ENCODE measurements around the gene MYO1E.
"Not testable (repeated sequence)": the region's sequence is repeated elsewhere in the genome, so short reads cannot be mapped to it uniquely, and the experiment has no call there.

MYO1E gene

GRCh38 chr15:59392299-59392698, 19.6 kb upstream of the MYO1E start:
- Histone ChIP-seq H4K20me1 (ENCODE audit: control insufficient read depth, insufficient read depth, low read depth, low read length) (no peaks in the 10 kb centered on the region), H3K9me2 (replicated peaks; ENCODE audit: control insufficient read depth, low read length) (no peaks in the 10 kb centered on the region), H3K79me2 (ENCODE audit: control insufficient read depth, low read length) (no peaks in the 10 kb centered on the region), H3K27me3 (ENCODE audit: control insufficient read depth, low read length) (no peaks in the 10 kb centered on the region), H3K36me3 (ENCODE audit: control insufficient read depth, low read length) (no peaks in the 10 kb centered on the region), H3K4me1 (ENCODE audit: control insufficient read depth, low read length) (peaks cover 52% of the 10 kb centered on the region), H3K9me3 (ENCODE audit: control insufficient read depth, insufficient read depth, low read length) (no peaks in the 10 kb centered on the region), H3K27ac (ENCODE audit: low read depth, low read length) (no peak overlapping the region), H3K4me2 (ENCODE audit: low read length) (peak overlapping the region; percentile 58), H3F3A (ENCODE audit: control insufficient read depth, insufficient read depth) (peaks cover 20% of the 10 kb centered on the region), H3K4me3 (ENCODE audit: low read length) (no peak overlapping the region)
- TF ChIP-seq EZH2phosphoT487 (IDR thresholded peaks at IDR 0.05; ENCODE audit: borderline replicate concordance, low read length) = no peak
- no peak for TF ChIP-seq CTCF (IDR thresholded peaks at IDR 0.05; ENCODE audit: low read depth, low read length, poor library complexity, severe bottlenecking)

GRCh38 chr15:59388670-59389069, 16.0 kb upstream of the MYO1E start:
- H3K4me1 ChIP-seq (ENCODE audit: control insufficient read depth, low read length) = peaks cover 16% of the 10 kb centered on the region
- H3K9me3 ChIP-seq (ENCODE audit: control insufficient read depth, insufficient read depth, low read length) = no peaks in the 10 kb centered on the region
- no peaks in the 10 kb centered on the region; the same call in 1 of the 2 replicates for H3F3A ChIP-seq (ENCODE audit: control insufficient read depth, insufficient read depth)
- no peak overlapping the region for H3K4me2 ChIP-seq (ENCODE audit: low read length)
- no peaks in the 10 kb centered on the region for H4K20me1 ChIP-seq (ENCODE audit: control insufficient read depth, insufficient read depth, low read depth, low read length)
- no peak overlapping the region for H3K4me3 ChIP-seq (ENCODE audit: low read length)
- H3K79me2 ChIP-seq (ENCODE audit: control insufficient read depth, low read length) = no peaks in the 10 kb centered on the region
- no peak overlapping the region for H3K27ac ChIP-seq (ENCODE audit: low read depth, low read length)
- H3K36me3 ChIP-seq (ENCODE audit: control insufficient read depth, low read length) = no peaks in the 10 kb centered on the region
- H3K9me2 ChIP-seq (replicated peaks; ENCODE audit: control insufficient read depth, low read length) = no peaks in the 10 kb centered on the region
- H3K27me3 ChIP-seq (ENCODE audit: control insufficient read depth, low read length) = no peaks in the 10 kb centered on the region
- TF ChIP-seq CTCF (IDR thresholded peaks at IDR 0.05; ENCODE audit: low read depth, low read length, poor library complexity, severe bottlenecking) (no peak), EZH2phosphoT487 (IDR thresholded peaks at IDR 0.05; ENCODE audit: borderline replicate concordance, low read length) (no peak)

DNA sequence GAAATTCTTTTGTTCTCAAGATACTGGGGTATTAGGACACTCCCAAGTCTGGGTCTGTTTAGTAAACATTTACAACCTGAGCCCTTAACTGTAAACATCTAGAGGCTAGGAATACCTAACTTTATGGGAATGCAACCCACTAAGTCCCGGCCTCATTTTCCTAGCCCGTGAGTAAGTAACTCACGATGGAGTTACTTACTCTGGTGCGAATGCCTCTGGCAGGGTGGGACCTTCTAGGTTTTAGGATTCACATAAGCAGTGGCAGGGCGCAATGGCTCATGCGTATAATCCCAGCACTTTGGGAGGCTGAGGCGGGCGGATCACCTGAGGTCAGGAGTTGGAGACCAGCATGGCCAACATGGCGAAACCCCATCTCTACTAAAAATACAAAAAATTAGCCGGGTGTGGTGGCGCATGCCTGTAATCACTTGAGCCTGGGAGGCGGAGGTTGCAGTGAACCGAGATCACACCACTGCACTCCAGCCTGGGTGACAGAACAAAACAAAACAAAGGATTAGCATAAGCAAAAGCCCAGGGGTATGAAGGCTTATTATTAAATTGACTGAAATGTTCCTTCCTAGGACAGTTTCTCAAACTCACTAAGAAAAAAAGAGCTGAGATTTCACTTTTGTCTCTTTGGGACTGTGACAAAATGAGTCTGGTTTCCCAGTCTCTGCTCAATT, 14.7 kb upstream of the MYO1E start:
- not testable (repeated sequence) for H3K4me2 ChIP-seq (ENCODE audit: low read length); H3K4me1 ChIP-seq (ENCODE audit: control insufficient read depth, low read length)

DNA sequence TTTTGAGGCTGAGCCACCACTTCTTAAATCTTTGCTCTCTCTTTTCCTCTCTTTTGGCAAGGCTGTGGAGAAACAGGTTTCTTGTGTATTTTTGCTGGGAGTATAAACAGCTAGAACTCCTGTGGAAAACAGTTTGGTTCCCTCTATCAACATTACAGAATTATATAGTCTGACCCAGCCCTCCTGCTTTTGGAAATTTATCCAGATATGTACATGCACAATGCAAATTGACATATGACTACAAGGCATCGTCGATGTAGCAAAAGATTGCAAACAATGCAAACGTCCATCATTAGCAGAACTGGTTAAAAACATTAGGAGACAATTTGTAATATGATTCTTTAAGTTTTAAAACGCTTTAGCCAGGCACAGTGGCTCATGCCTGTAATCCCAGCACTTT, 12.5 kb upstream of the MYO1E start:
- no peak overlapping the region for H3K27ac ChIP-seq (ENCODE audit: low read depth, low read length)
- no peaks in the 10 kb centered on the region for H3K9me3 ChIP-seq (ENCODE audit: control insufficient read depth, insufficient read depth, low read length)
- TF ChIP-seq CTCF (IDR thresholded peaks at IDR 0.05; ENCODE audit: low read depth, low read length, poor library complexity, severe bottlenecking) = no peak
- TF ChIP-seq EZH2phosphoT487 (IDR thresholded peaks at IDR 0.05; ENCODE audit: borderline replicate concordance, low read length) = no peak
- H3K4me1 ChIP-seq (ENCODE audit: control insufficient read depth, low read length) = no peaks in the 10 kb centered on the region
- no peaks in the 10 kb centered on the region for H3K36me3 ChIP-seq (ENCODE audit: control insufficient read depth, low read length)
- H3K27me3 ChIP-seq (ENCODE audit: control insufficient read depth, low read length) = no peaks in the 10 kb centered on the region
- no peaks in the 10 kb centered on the region for H4K20me1 ChIP-seq (ENCODE audit: control insufficient read depth, insufficient read depth, low read depth, low read length)
- H3K9me2 ChIP-seq (replicated peaks; ENCODE audit: control insufficient read depth, low read length) = no peaks in the 10 kb centered on the region
- no peaks in the 10 kb centered on the region for H3F3A ChIP-seq (ENCODE audit: control insufficient read depth, insufficient read depth)
- H3K79me2 ChIP-seq (ENCODE audit: control insufficient read depth, low read length) = no peaks in the 10 kb centered on the region
- no peak overlapping the region for H3K4me3 ChIP-seq (ENCODE audit: low read length)
- no peak overlapping the region for H3K4me2 ChIP-seq (ENCODE audit: low read length)

More for the DNA sequence above, 14.7 kb upstream of the MYO1E start:
- not testable (repeated sequence) for H3K79me2 ChIP-seq (ENCODE audit: control insufficient read depth, low read length); H3K9me3 ChIP-seq (ENCODE audit: control insufficient read depth, insufficient read depth, low read length); H3K36me3 ChIP-seq (ENCODE audit: control insufficient read depth, low read length); H3K4me3 ChIP-seq (ENCODE audit: low read length); H4K20me1 ChIP-seq (ENCODE audit: control insufficient read depth, insufficient read depth, low read depth, low read length); H3K27ac ChIP-seq (ENCODE audit: low read depth, low read length); H3K27me3 ChIP-seq (ENCODE audit: control insufficient read depth, low read length); H3K9me2 ChIP-seq (replicated peaks; ENCODE audit: control insufficient read depth, low read length); H3F3A ChIP-seq (ENCODE audit: control insufficient read depth, insufficient read depth)
